OCI-LY3 (cell line): Measurements from ENCODE around the gene RBBP8.

ENCODE experiments used
- EZH2phosphoT487 ChIP-seq: fragments of 200-600 bp; shearing (Covaris generic); IDR thresholded peaks from 2 replicates; pipeline ENCODE4 v1.6.1; 2018; ENCODE audit warnings: antibody characterized with exemption, mixed run types, low read depth
- TF ChIP-seq, protein P1 (sequence below): fragments of 200-600, 300-600 bp; sonication (generic); IDR thresholded peaks from 2 replicates; pipeline ENCODE4 v1.5.1; 2014; ENCODE audit warnings: antibody characterized with exemption, low read length, low read depth

DNA sequence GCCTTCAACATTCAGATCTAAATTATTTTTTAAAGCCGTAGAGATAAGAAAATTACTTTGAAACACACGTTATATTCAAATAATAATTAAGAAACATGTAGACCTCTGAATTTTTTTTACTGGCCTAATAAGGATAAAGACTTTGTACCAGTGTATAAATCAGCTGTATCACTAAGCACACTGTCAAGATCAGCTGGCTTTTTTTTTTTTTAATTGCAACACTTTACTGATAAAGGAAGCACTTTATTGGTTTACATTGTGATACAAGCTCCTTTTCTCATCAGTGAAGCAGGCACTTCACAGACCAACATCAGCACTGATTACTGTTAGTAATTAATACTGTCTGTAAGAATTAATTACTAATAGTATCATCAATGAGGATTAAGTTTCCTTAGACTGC is 88.5 kb downstream of the RBBP8 start:
- TF ChIP-seq, protein P1, sequence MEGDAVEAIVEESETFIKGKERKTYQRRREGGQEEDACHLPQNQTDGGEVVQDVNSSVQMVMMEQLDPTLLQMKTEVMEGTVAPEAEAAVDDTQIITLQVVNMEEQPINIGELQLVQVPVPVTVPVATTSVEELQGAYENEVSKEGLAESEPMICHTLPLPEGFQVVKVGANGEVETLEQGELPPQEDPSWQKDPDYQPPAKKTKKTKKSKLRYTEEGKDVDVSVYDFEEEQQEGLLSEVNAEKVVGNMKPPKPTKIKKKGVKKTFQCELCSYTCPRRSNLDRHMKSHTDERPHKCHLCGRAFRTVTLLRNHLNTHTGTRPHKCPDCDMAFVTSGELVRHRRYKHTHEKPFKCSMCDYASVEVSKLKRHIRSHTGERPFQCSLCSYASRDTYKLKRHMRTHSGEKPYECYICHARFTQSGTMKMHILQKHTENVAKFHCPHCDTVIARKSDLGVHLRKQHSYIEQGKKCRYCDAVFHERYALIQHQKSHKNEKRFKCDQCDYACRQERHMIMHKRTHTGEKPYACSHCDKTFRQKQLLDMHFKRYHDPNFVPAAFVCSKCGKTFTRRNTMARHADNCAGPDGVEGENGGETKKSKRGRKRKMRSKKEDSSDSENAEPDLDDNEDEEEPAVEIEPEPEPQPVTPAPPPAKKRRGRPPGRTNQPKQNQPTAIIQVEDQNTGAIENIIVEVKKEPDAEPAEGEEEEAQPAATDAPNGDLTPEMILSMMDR = no peak
- TF ChIP-seq EZH2phosphoT487 = no peak
